Fibroblast of mammary gland (primary cell): ENCODE data around the gene FAM174C.

ENCODE experiments used
- DNase-seq: peaks from one replicate; pipeline ENCODE4 v3.0.0-alpha.2; 2010; ENCODE audit warnings: low read depth
- H3K4me3 ChIP-seq: 2 replicates; pipeline ENCODE4 v1.5.1; 2011; ENCODE audit warnings: low read depth, mild to moderate bottlenecking, low read length, moderate library complexity; ENCODE audit not compliant: control insufficient read depth
- CTCF ChIP-seq: conservative IDR thresholded peaks from 2 replicates; pipeline ENCODE4 v1.5.1; 2011; ENCODE audit warnings: low read depth, low read length, inconsistent platforms; ENCODE audit not compliant: control insufficient read depth, insufficient read depth

FAM174C gene

DNA sequence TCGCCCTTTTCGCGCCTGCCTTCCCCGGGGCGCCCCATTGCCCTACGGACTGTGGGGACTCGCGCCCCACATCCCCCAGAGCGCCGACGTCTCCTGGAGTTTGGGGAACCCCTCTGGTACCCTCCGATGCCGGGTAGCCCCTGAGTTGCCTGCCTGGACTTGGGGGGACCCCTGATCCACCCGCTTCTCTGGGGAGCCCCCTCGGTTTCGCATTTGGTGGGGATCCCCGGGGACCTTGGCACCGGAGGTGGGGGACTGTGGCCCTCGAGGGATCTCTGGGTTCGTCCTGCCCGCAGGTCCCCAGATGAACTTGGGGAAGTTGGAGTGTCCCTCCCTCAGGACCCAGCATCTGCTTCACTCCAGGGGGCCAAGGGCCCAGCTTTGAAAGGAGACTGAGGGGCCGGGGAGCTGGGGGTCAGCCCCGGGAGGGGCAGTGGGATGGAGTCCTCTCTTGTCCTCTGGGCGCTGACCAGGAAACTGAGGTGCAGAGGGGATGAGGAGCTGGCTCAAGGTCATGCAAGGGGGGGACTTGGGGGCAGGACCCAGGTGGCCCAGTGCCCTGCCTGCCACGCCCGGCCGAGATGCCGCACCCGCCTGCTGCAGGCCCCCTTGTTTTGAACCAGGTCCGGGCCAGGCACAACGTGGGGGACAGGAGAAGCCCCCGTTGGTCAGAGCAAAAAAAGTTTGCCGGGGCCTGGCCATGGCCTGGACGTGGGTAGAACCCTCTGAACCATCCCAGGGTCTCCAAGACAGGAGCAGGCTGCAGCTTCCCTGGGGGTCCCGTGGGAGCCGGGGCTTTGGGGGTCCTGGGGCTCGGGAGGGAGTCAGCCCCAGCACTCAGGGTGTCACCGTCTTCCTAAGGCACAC lies 11.4 kb downstream of the FAM174C start:
- no peak for DNase-seq
- no peak for TF ChIP-seq CTCF
- H3K4me3 ChIP-seq = no peak overlapping the region

DNA sequence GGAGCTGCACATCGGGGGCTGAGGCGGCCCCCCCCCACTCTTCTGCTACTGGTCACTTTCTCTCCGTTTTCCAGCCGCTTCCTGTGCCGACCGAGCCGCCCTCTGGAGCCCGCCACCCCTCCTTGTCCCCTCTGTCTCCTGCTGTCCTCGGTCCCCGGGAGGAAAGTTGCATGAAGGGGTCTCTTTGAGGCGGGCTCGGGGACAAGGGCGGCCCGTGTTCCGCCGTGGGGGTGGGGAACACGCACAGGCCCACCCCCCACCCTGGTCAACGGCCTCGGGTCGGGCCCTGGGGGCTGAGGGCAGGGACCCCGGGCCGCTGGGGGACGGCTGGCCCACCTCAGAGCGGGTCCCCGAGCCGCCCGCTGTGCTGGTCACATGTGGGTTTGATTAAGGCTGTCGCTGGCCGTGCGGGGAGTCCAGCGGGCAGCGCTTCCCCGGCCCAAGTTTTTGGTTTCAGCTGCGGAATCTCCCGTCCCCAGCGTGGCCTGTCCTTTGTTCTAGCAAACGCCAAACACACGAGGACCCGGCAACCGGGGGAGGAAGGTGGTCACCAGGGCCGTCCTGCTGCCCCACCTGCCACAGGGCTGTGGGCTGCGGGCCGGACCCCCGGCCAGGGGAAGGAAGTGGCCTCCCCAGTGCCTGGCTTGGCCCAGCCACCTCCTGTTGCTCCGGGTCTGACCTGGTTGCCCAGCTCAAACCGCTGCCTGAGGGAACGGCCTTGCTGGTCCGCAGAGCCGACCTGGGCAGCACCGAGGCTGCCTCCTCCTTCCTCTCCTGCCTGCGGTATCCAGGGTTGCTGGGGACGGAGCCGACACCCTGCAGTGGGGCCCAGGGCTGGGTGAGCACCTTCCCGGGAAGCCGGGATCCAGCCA lies 12.3 kb downstream of the FAM174C start:
- no peak overlapping the region for H3K4me3 ChIP-seq
- no peak for DNase-seq
- TF ChIP-seq CTCF = no peak

DNA sequence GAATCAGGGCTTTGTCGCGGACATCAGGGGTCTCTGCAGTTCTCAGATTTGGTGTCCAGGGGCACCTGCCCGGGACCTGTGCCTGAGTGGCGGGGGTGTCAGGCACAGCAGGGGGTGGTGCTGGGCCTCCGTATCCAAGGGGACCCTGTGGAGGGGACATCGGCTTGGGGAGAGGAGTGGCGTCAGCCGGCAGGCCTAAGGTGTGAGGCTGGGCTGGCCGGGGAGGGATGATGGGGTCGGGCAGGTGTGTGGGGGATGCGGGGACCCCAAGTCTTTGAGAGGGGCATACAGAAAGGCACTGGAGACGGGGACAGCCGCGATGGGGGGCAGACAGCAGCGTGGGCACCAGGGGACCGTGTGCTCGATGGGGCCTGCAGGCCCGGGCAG lies 12.9 kb downstream of the FAM174C start:
- no peak overlapping the region for H3K4me3 ChIP-seq
- no peak for TF ChIP-seq CTCF
- no peak for DNase-seq

GRCh38 chr19:1288833-1289685 lies 13.7 kb downstream of the FAM174C start:
- TF ChIP-seq CTCF = no peak
- H3K4me3 ChIP-seq = no peak overlapping the region
- no peak for DNase-seq

GRCh38 chr19:1289686-1290025 lies 14.3 kb downstream of the FAM174C start:
- no peak for DNase-seq
- no peak for TF ChIP-seq CTCF
- H3K4me3 ChIP-seq = no peak overlapping the region

- no peak for DNase-seq
- H3K4me3 ChIP-seq = no peak overlapping the region
- TF ChIP-seq CTCF = no peak
Measured at GRCh38 chr19:1290196-1290702, 14.9 kb downstream of the FAM174C start.
